ENCODE measurements around the gene ZNF182. TPM values are rescaled to one million over a fixed set of nuclear protein-coding genes. Genes with fewer than 3 reads are reported as not detected.
"Not testable (repeated sequence)": the region's sequence is repeated elsewhere in the genome, so short reads cannot be mapped to it uniquely, and the experiment has no call there.

The ZNF182 gene
- total RNA-seq = 1 to 10 TPM; 6.4 to 7.4 TPM

- no peaks in the 10 kb centered on the region for H3K9me3 Mint-ChIP-seq
- DNase-seq = peak; percentile 90
- peak within 1 kb of the TSS; percentile 99 for H3K4me3 Mint-ChIP-seq
- peak within 1 kb of the TSS; percentile 99 for H3K27ac Mint-ChIP-seq
- no peaks in the 10 kb centered on the region for H3K27me3 Mint-ChIP-seq
- peaks cover 27% of the 10 kb centered on the region for H3K36me3 Mint-ChIP-seq
- H3K4me1 Mint-ChIP-seq = peaks cover 16% of the 10 kb centered on the region
Observed at GRCh38 chrX:48003758-48004457, at the start of gene ZNF182. Gene ZNF182 (minus strand): TSS chrX:48003989. CDS start chrX:48002609, 1,380 bp downstream.

GRCh38 chrX:48046846-48047245 lies 43.1 kb upstream of the ZNF182 start:
- H3K27ac Mint-ChIP-seq = no peak overlapping the region
- no peak for DNase-seq
- no peaks in the 10 kb centered on the region for H3K4me1 Mint-ChIP-seq
- no peaks in the 10 kb centered on the region for H3K27me3 Mint-ChIP-seq
- H3K36me3 Mint-ChIP-seq = no peaks in the 10 kb centered on the region
- no peak overlapping the region for H3K4me3 Mint-ChIP-seq
- no peaks in the 10 kb centered on the region for H3K9me3 Mint-ChIP-seq

GRCh38 chrX:48045410-48046311 lies 41.9 kb upstream of the ZNF182 start:
- H3K9me3 Mint-ChIP-seq = no peaks in the 10 kb centered on the region
- no peak overlapping the region for H3K4me3 Mint-ChIP-seq
- H3K36me3 Mint-ChIP-seq = no peaks in the 10 kb centered on the region
- H3K4me1 Mint-ChIP-seq = no peaks in the 10 kb centered on the region
- no peak for DNase-seq
- H3K27me3 Mint-ChIP-seq = no peaks in the 10 kb centered on the region
- H3K27ac Mint-ChIP-seq = no peak overlapping the region

GRCh38 chrX:48043056-48043455 lies 39.3 kb upstream of the ZNF182 start:
- H3K4me3 Mint-ChIP-seq = no peak overlapping the region
- DNase-seq = no peak
- H3K27ac Mint-ChIP-seq = no peak overlapping the region
- H3K36me3 Mint-ChIP-seq = no peaks in the 10 kb centered on the region
- H3K9me3 Mint-ChIP-seq = no peaks in the 10 kb centered on the region
- no peaks in the 10 kb centered on the region for H3K4me1 Mint-ChIP-seq
- H3K27me3 Mint-ChIP-seq = no peaks in the 10 kb centered on the region

- Mint-ChIP-seq H3K36me3 (peaks cover 2% of the 10 kb centered on the region), H3K9me3 (no peaks in the 10 kb centered on the region), H3K27me3 (no peaks in the 10 kb centered on the region), H3K27ac (no peak overlapping the region), H3K4me1 (no peaks in the 10 kb centered on the region), H3K4me3 (no peak overlapping the region)
- DNase-seq = no peak
Observed at GRCh38 chrX:48035891-48036290, 32.1 kb upstream of the ZNF182 start.

- H3K36me3 Mint-ChIP-seq, DNase-seq, H3K4me1 Mint-ChIP-seq, H3K9me3 Mint-ChIP-seq, H3K27me3 Mint-ChIP-seq, H3K27ac Mint-ChIP-seq, H3K4me3 Mint-ChIP-seq: not testable (repeated sequence)
Observed at GRCh38 chrX:48030641-48031173, 26.9 kb upstream of the ZNF182 start.

- DNase-seq = no peak
- Mint-ChIP-seq H3K27me3 (no peaks in the 10 kb centered on the region), H3K36me3 (no peaks in the 10 kb centered on the region), H3K9me3 (no peaks in the 10 kb centered on the region), H3K4me1 (peaks cover 7% of the 10 kb centered on the region), H3K4me3 (no peak overlapping the region), H3K27ac (no peak overlapping the region)
Observed at GRCh38 chrX:48030237-48030636, 26.4 kb upstream of the ZNF182 start.

- DNase-seq = no peak
- no peak overlapping the region for H3K27ac Mint-ChIP-seq
- H3K27me3 Mint-ChIP-seq = no peaks in the 10 kb centered on the region
- H3K4me1 Mint-ChIP-seq = peaks cover 9% of the 10 kb centered on the region
- no peak overlapping the region for H3K4me3 Mint-ChIP-seq
- no peaks in the 10 kb centered on the region for H3K36me3 Mint-ChIP-seq
- H3K9me3 Mint-ChIP-seq = no peaks in the 10 kb centered on the region
Observed at GRCh38 chrX:48028091-48028490, 24.3 kb upstream of the ZNF182 start.

GRCh38 chrX:48027545-48027944 lies 23.8 kb upstream of the ZNF182 start:
- H3K27me3 Mint-ChIP-seq, H3K9me3 Mint-ChIP-seq, H3K4me3 Mint-ChIP-seq, DNase-seq, H3K27ac Mint-ChIP-seq, H3K36me3 Mint-ChIP-seq: not testable (repeated sequence)
- peaks cover 11% of the 10 kb centered on the region for H3K4me1 Mint-ChIP-seq

- Mint-ChIP-seq H3K9me3 (peaks cover 3% of the 10 kb centered on the region), H3K4me1 (peaks cover 11% of the 10 kb centered on the region), H3K27me3 (no peaks in the 10 kb centered on the region), H3K27ac (no peak overlapping the region), H3K4me3 (no peak overlapping the region), H3K36me3 (peaks cover 2% of the 10 kb centered on the region)
- DNase-seq = no peak
Observed at GRCh38 chrX:48025561-48025960, 21.8 kb upstream of the ZNF182 start.

GRCh38 chrX:48022738-48023137 lies 18.9 kb upstream of the ZNF182 start:
- Mint-ChIP-seq H3K4me1 (peaks cover 13% of the 10 kb centered on the region), H3K9me3 (peaks cover 3% of the 10 kb centered on the region), H3K36me3 (peaks cover 2% of the 10 kb centered on the region), H3K4me3 (no peak overlapping the region), H3K27ac (no peak overlapping the region), H3K27me3 (no peaks in the 10 kb centered on the region)
- no peak for DNase-seq

- Mint-ChIP-seq H3K27ac (no peak overlapping the region), H3K36me3 (peaks cover 2% of the 10 kb centered on the region), H3K4me1 (peaks cover 13% of the 10 kb centered on the region), H3K9me3 (peaks cover 3% of the 10 kb centered on the region), H3K4me3 (no peak overlapping the region), H3K27me3 (no peaks in the 10 kb centered on the region)
- DNase-seq = no peak
Observed at GRCh38 chrX:48022100-48022499, 18.3 kb upstream of the ZNF182 start.

GRCh38 chrX:48021026-48021900 lies 17.5 kb upstream of the ZNF182 start:
- peak; percentile 68 for DNase-seq
- H3K4me1 Mint-ChIP-seq = peaks cover 11% of the 10 kb centered on the region
- peaks cover 2% of the 10 kb centered on the region for H3K36me3 Mint-ChIP-seq
- no peaks in the 10 kb centered on the region for H3K27me3 Mint-ChIP-seq
- peak overlapping the region; percentile 100 for H3K27ac Mint-ChIP-seq
- H3K4me3 Mint-ChIP-seq = peak overlapping the region; percentile 91
- H3K9me3 Mint-ChIP-seq = peaks cover 3% of the 10 kb centered on the region

GRCh38 chrX:48020472-48020871 lies 16.7 kb upstream of the ZNF182 start:
- not testable (repeated sequence) for H3K4me1 Mint-ChIP-seq, H3K27me3 Mint-ChIP-seq, H3K9me3 Mint-ChIP-seq, H3K36me3 Mint-ChIP-seq
- Mint-ChIP-seq H3K4me3 (peak overlapping the region; percentile 91), H3K27ac (peak overlapping the region; percentile 69)
- DNase-seq = peak; percentile 33

GRCh38 chrX:48019892-48020291 lies 16.1 kb upstream of the ZNF182 start:
- not testable (repeated sequence) for H3K27me3 Mint-ChIP-seq, H3K4me3 Mint-ChIP-seq, H3K27ac Mint-ChIP-seq, DNase-seq, H3K36me3 Mint-ChIP-seq, H3K9me3 Mint-ChIP-seq, H3K4me1 Mint-ChIP-seq
